ENCODE data around the gene PHC1.
"Not testable (repeated sequence)": the region's sequence is repeated elsewhere in the genome, so short reads cannot be mapped to it uniquely, and the experiment has no call there.

Gene PHC1

GRCh38 chr12:8911606-8912268 is 2.6 kb upstream of the PHC1 start:
- no peak for DNase-seq (ENCODE audit: low spot score)

GRCh38 chr12:8912914-8913313 is 1.4 kb upstream of the PHC1 start:
- DNase-seq (ENCODE audit: low spot score): no peak

DNA sequence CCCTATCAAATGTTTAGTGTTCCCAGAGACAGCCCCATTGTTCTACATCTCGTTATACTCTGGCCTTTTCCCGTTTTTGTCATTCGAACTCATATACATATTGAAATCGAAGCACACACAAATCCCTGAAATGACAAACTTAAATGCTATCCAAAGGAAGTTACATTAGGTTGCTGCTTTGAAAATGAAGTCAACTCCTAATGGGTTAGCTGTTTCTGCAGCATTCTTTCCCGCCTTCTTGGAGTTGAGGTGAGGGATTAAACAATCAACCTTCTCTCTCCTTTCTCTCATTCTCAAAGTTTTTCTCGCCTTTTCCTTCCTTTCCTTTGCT is 642 bp upstream of the PHC1 start:
- no peak for DNase-seq (ENCODE audit: low spot score)

GRCh38 chr12:8914716-8915526 is 612 bp downstream of the PHC1 start:
- DNase-seq (ENCODE audit: low spot score): peak; percentile 82

GRCh38 chr12:8916154-8916553 is 1.8 kb downstream of the PHC1 start:
- DNase-seq (ENCODE audit: low spot score): no peak

GRCh38 chr12:8917031-8917430 is 2.7 kb downstream of the PHC1 start:
- DNase-seq (ENCODE audit: low spot score): no peak

DNA sequence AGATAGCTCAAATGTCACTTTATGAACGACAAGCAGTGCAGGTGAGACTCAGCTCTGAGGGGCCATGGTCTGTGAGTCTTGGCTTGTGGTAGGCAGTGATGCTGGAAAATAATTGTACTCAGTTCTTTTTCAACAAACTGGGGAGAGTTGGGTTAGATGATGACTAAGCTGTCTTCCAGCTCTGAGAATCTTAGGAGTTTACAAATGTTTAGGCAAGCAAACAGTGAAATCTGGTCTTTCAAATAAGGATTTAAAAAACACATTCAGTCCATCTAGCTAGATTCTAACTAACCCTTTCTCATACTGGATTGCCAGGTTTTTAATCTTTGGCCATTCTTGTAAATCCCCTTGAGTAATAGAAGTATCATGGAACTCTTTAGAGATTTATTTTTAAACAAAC is 3.4 kb downstream of the PHC1 start:
- DNase-seq (ENCODE audit: low spot score): no peak

DNA sequence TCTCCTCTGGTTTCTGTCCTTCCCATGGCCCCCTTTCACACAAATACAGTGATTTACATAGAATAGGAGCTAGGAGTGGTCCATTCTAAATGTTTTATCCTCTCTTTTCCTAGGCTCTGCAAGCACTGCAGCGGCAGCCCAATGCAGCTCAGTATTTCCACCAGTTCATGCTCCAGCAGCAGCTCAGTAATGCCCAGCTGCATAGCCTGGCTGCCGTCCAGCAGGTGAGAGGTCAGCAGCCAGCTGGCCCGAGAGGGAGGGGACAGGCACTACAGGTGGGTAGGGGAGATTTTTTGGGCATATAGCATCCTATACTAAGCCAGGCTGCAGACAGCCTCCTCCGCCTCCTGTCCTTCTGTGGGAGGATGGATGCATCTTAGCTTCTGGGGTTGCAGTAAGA is 5.3 kb downstream of the PHC1 start:
- DNase-seq (ENCODE audit: low spot score): not testable (repeated sequence)

DNA sequence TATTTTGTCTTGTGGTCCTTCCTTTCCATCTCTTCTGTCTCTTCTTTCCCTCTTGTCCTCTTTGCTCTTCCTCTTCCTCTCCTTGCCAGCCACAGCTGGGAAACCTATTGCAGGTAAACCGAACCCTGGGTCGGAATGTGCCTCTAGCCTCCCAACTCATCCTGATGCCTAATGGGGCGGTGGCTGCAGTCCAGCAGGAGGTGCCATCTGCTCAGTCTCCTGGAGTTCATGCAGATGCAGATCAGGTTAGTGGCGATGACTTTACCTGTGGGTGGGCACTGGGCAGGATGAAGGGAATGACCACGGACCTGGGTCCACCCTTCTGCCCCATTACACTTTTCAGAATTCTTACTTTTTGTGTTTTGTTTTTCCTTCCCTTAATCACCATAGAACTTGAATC is 8.2 kb downstream of the PHC1 start:
- DNase-seq (ENCODE audit: low spot score): no peak

GRCh38 chr12:8930655-8931323 is 16.5 kb downstream of the PHC1 start:
- DNase-seq (ENCODE audit: low spot score): not testable (repeated sequence)

GRCh38 chr12:8932464-8932863 is 18.2 kb downstream of the PHC1 start:
- not testable (repeated sequence) for DNase-seq (ENCODE audit: low spot score)

DNA sequence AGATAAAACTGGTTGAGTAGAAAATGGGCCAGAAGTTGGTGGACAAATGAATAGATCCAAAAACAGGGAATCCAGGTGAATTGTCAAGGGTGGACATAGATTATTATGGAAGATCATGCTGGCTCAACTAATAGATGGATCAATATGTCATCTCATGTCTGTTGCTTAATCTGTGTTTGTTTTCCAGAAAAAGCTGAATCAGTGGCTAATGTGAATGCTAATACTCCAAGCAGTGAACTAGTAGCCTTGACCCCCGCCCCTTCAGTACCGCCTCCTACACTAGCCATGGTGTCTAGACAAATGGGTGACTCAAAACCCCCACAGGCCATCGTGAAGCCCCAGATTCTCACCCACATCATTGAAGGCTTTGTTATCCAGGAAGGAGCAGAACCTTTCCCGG is 19.8 kb downstream of the PHC1 start:
- not testable (repeated sequence) for DNase-seq (ENCODE audit: low spot score)

DNA sequence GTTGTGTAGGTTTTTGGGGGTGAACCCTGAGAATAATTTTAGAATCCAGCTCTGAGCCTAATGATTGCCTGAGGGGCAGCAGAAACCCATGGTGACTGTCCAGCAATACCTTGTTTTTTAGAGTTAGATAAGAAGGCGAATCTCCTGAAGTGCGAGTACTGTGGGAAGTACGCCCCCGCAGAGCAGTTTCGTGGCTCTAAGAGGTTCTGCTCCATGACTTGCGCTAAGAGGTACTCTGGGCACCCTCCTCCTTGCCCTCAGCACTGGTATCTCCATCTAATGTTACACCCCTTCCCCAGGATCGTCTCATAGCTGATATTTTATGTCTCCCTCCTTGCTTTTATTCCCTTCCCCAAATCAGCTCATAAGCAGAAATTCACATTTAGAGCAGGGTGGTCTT is 22.4 kb downstream of the PHC1 start:
- DNase-seq (ENCODE audit: low spot score): no peak

DNA sequence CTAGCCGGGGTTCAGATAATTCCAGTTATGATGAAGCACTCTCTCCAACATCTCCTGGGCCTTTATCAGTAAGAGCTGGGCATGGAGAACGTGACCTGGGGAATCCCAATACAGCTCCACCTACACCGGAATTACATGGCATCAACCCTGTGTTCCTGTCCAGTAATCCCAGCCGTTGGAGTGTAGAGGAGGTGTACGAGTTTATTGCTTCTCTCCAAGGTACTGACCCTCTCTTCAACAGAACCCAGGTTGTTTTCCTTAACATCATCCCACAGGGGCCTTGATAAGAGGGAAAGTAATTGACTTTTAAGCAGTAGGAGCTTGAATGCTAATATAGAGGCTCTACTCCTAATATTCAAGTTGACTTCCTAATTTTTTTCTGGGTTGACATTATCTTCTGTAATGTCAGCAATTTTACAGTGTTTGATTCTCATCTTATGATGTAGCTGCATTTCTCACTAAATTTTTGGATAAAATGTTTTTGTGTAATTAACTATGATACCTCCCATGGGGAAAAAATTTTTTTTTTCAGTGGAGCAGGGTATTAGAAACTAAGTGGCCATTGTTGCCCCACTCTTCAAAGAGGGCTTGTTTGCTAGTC is 23.6 kb downstream of the PHC1 start:
- not testable (repeated sequence) for DNase-seq (ENCODE audit: low spot score)

- no peak for DNase-seq (ENCODE audit: low spot score)
These were observed 27.6 kb downstream of the PHC1 start for GRCh38 chr12:8941691-8942478.

GRCh38 chr12:8943565-8944186 is 29.4 kb downstream of the PHC1 start:
- no peak for DNase-seq (ENCODE audit: low spot score)

DNA sequence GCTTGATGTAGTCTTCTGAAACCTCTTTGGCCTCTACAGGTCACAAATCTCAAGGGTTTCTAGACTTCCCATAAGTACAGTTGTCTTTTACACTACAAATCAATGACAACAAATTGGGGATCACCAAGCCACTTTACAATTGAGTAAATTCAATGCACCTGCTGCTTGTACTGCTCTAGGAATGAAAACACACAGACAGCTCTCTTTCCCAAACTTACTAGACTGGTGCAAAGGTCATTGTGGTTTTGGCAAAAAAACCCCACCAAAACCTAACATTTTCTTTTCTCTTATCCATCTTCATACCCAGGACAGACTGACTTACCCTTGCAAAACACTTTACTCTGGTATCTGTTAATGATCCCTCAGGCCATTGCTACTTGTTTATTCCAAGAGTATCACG is 32.4 kb downstream of the PHC1 start:
- DNase-seq (ENCODE audit: low spot score): no peak

- no peak for DNase-seq (ENCODE audit: low spot score)
These were observed 33.4 kb downstream of the PHC1 start for GRCh38 chr12:8947737-8948136.

DNA sequence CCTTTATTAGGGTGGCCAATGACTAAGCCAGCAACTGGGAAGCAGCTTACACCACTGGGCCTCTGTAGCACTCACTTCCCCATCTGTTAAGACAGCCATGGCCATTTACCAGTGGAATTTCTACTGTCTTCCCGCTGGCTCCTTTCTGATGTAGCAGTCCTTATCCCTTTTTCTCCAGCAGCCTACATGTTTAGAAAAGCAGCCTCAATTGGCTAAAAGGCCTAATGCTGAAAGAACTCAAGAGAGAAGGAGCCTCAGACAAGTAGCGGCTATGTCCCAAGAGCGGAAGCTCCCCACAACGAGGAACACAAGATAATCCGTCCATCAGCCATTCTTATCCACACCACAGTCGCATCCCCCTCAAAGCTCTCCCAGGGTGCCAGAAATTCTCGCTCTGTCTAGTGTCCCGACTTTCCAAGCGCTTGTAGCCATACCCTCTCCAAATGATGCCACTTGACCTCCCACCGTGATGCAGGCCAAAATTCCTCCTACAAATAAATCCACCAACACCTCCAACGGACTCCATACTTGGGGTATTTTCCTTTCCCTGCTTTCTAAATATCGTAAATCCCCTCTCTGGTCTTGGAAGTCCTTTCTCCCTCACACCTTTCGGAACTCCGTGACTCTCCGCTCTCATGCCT is 34.5 kb downstream of the PHC1 start:
- DNase-seq (ENCODE audit: low spot score): peak; percentile 63

DNA sequence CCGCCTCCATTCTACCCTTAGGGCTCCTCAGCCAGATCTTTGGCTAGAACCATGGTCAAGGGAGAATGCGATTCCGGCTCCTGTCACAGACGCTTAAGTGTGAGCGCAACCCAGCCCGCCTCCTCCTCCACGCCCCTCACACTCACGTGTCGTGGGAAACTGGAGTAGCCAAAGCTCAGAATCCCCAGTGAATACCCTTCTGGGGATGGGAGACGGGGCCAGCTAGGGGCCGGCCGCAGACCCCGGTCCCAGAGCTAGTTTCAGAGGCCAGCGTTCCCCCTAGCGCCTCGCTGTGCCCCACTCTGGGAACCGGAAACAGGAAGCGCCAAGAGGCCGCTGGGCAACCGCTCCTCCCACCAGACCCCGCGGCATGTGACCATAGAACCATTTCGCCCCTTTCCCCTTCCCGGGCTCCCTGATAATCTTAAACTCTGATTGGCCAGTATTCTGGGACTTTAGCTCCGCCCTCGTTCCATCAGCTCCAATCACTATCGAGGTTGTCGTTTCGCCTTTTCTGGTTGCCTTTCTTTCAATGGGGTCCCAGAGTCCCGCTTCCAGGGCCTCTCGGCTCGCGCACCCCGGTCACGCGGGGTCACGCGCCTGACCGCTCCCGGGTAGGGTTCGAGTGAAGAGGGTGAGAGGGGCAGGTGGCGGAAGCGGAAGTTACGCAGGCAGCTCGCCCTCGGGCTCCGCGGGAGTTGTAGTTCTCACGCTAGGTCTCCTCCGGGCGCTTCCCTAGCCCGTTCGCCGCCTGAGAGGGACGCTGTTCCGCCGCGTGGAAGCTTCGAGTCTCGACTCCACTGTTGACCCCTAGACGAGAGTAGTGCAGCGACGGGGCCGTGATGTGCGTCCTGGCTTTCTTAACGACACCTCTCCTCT is 35.3 kb downstream of the PHC1 start, which contains the start of gene M6PR:
M6PR (minus strand) TSS at position 304 of the 879 bp plus-strand sequence. CDS start 3,241 bp downstream, outside the sequence.
- peak; percentile 97 for DNase-seq (ENCODE audit: low spot score)

All from left forelimb (tissue), 1 donor.